Measurements from ENCODE around the gene CPXM2.

GRCh38 chr10:123800289-123800688 lies 91.3 kb downstream of the CPXM2 start:
- TF ChIP-seq, protein P1, sequence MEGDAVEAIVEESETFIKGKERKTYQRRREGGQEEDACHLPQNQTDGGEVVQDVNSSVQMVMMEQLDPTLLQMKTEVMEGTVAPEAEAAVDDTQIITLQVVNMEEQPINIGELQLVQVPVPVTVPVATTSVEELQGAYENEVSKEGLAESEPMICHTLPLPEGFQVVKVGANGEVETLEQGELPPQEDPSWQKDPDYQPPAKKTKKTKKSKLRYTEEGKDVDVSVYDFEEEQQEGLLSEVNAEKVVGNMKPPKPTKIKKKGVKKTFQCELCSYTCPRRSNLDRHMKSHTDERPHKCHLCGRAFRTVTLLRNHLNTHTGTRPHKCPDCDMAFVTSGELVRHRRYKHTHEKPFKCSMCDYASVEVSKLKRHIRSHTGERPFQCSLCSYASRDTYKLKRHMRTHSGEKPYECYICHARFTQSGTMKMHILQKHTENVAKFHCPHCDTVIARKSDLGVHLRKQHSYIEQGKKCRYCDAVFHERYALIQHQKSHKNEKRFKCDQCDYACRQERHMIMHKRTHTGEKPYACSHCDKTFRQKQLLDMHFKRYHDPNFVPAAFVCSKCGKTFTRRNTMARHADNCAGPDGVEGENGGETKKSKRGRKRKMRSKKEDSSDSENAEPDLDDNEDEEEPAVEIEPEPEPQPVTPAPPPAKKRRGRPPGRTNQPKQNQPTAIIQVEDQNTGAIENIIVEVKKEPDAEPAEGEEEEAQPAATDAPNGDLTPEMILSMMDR (conservative IDR thresholded peaks at IDR 0.05), result no peak
- no peak for TF ChIP-seq ZFX (IDR thresholded peaks at IDR 0.05)
